IPS-NIHi7 (cell line): ENCODE data around the gene PREP.

Experiments
- DNase-seq: peaks from one replicate; pipeline ENCODE4 v3.0.0; 2012; ENCODE audit warnings: mixed read lengths; ENCODE audit errors: extremely low spot score

Gene PREP

GRCh38 chr6:105308840-105309239 is 94.0 kb downstream of the PREP start:
- no peak for DNase-seq

GRCh38 chr6:105305521-105305920 is 97.4 kb downstream of the PREP start:
- no peak for DNase-seq

DNA sequence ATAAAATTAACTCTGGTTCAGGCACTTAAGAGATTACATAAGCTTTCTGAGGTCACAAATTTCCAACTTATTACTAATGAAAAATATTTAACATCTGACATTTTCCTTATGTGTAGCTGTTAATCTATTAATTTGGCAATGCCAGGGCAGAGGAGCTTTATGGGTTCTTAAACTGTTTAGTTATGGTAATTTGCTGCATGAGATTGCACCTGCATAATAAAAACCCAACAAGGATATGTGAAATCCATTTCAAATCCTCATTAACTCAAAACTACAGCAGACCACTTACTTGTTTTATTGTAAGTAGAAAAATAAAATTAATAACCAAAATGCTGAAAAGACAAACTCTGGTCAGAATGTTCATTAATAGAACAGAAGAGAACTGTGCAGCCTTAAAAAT is 98.1 kb downstream of the PREP start:
- DNase-seq: no peak

DNA sequence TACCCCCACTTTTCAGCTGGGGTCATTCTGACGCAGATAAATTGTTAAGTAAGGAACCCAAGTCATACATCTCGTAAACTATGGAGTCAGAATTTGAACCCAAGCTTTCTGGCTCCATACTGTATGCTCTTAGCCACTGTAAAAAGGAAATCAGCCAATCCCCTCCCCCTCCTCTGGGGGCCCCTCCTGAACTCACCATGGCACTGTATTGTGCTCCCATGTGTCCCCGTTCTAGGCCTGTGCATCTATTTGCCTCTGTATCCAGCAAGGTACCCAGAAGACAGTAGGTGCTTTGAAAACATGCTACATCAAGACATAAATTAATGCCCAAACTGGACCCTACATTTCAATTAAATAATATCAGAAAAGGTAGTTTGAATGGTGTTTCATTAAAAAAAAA is 98.5 kb downstream of the PREP start:
- no peak for DNase-seq

GRCh38 chr6:105302617-105303128 is 100.2 kb downstream of the PREP start:
- peak; percentile 25 for DNase-seq

- DNase-seq: no peak
Observed at GRCh38 chr6:105301756-105302616, 100.9 kb downstream of the PREP start.

DNA sequence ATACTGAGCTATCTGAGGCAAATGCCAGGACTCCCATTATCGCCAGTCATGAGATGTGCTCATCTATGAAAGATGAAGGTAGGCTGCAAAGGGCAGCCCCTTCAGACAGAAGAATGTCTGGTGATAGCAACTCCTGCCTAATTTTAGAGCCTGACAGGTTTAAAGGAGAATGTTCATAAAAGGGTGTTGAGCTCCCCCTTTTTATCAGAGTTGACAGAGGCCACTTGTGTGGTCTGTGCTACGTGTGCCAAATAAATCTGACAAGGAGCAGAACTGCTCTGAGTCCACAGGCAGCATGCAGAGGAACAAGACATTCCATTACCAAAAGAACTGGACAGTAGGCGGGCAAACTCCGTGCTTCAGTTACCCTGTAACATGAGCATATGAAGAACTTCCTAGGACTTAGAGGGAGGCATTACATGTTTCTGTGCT is 101.8 kb downstream of the PREP start:
- no peak for DNase-seq

DNA sequence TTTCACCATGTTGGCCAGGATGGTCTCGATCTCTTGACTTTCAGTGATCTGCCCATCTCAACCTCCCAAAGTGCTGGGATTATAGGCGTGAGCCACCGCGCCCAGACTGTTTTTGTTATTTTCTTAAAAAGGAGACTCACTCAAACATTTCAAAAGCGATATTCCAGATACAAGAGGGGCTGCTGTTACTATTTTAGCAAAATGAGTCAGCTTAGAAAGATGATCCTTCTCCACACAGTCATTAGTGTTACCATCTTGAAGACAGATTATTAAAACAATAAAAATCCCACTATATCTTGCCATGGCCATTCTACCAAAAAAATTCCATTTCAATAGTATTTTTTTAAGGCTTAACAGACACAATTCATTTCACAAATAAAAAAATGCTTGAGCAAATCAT is 102.8 kb downstream of the PREP start:
- no peak for DNase-seq

DNA sequence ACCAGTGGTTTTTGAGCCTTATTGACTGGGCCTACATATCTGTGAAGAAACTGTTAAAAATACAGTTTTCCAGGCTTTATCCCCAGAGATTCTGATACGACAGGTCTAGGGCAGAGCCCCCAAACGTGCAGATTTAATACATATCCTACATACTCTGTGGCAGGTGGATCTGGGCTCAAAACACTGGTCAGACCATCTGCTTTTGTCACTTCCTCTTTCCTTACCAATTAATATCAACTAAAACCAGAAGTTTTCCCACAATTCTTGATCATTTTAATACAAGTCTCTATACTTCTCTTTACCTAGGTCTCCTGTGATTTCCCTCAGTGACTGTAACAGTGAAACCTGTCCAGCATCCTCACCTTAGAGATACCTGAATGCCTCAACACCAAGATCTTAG is 108.8 kb downstream of the PREP start:
- DNase-seq: no peak

- no peak for DNase-seq
Observed at GRCh38 chr6:105292689-105293339, 110.1 kb downstream of the PREP start.

GRCh38 chr6:105291525-105291924 is 111.4 kb downstream of the PREP start:
- no peak for DNase-seq

DNA sequence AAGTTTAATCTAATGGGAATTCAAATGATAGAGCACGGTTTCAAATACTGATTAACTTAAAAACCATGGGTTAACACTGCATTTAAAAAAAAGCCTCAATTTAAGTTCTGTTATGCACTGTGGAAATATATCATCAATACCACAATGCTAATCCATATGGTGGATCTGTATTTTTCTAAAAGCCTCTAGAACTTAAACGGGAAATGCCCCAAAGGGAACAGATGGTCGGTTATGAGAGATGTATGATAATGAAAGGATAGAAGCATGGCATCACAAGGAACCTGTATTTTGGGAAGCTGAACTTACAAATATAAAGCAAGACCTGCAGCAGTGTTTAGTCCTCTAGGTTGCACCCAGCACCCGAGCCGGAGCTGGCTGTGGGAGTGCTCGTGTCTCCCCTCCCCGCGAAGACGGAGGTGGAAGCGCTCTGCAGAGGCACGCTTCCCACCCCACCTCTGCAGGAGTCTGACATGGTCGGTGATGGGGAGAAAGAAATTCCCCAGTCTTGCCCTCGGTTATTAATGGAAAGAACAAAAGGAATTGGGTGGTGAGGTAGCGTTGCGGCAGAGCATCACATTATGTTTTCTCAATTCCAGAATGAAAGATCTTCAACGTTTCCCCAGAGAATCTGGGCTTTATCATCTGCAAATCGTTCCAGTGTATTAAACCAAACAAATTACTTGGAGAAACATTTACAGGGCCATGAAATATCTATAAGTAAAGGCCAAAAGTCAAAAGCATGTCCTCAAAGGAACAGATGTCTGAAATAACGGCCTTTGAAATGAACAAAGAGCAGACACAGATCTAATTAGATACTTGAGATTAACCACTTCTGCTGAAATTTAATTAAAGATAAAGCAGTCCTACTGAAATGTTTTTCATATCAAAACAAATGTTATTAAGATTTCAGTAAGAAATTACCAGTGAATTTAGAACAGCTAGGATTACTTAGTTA is 120.0 kb downstream of the PREP start:
- DNase-seq: no peak

- DNase-seq: no peak
Observed at GRCh38 chr6:105280033-105280432, 122.8 kb downstream of the PREP start.

- DNase-seq: no peak
Observed at GRCh38 chr6:105279463-105279862, 123.4 kb downstream of the PREP start.

DNA sequence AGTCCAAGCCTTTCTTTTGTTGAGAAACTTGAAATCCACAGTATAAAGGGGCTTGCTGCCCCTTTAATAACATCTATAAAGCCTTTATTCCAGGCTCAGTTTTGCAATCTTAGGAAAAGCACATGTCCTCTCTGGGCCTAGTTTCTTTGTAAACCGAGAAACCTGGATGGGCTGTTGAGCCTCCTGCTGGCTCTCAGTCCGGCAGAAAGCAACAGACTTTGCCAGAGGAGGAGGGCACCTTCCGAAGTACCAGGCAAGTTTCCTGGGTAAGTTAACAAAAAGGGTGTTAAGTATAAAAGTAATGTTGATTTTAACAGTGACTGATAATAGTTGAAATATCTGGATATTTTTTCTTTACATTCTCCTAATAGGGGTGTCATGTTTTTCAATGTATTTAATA is 124.1 kb downstream of the PREP start:
- DNase-seq: no peak

DNA sequence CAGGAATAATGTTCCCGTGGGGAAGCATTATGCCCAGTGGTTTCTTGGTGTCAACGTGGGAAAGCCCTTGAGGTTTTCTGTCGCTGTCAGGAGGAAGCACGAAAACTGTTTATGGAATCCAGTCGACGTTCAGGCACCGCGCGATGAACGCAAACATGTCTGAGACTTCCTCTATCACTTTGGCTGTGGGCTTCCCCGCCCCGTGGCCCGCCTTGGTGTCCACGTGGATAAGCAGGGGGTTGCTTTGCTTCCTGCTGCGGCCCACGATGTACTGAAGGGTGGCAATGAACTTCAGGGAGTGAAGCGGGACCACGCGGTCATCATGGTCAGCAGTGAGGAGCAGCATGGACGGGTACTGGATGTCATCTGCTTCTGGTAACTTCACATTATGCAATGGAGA is 124.8 kb downstream of the PREP start:
- no peak for DNase-seq

GRCh38 chr6:105276374-105276773 is 126.5 kb downstream of the PREP start:
- DNase-seq: no peak

- DNase-seq: no peak
Observed at GRCh38 chr6:105275542-105275941, 127.3 kb downstream of the PREP start.

GRCh38 chr6:105274678-105275077 is 128.2 kb downstream of the PREP start:
- no peak for DNase-seq

- DNase-seq: no peak
Observed at GRCh38 chr6:105273589-105273988, 129.3 kb downstream of the PREP start.

GRCh38 chr6:105272786-105273185 is 130.1 kb downstream of the PREP start:
- DNase-seq: peak; percentile 49

GRCh38 chr6:105270511-105270910 is 132.4 kb downstream of the PREP start:
- DNase-seq: no peak
